Keratinocyte (primary cell): ENCODE results near the gene TGFBI. TPM values are rescaled to one million over a fixed set of nuclear protein-coding genes. Genes with fewer than 3 reads are reported as not detected.

Experiments
- DNase-seq: peaks from one replicate; pipeline ENCODE4 v3.0.0-alpha.2; 2011; ENCODE audit warnings: low read depth, missing footprints, low spot score
- FAIRE-seq: peaks from 2 replicates; lab custom pipeline; 2011; peaks lifted over from hg19 to GRCh38; lab: Jason Lieb, UNC
- H2AFZ ChIP-seq: 2 replicates; pipeline ENCODE4 v1.6.0; 2012; ENCODE audit warnings: low read length, control low read depth, inconsistent platforms; ENCODE audit not compliant: control insufficient read depth
- H3K27ac ChIP-seq: 2 replicates; pipeline ENCODE4 v1.5.1; 2011; ENCODE audit warnings: low read length; ENCODE audit not compliant: control insufficient read depth, insufficient read depth
- H3K27me3 ChIP-seq: 3 replicates; pipeline ENCODE4 v1.6.0; 2011; ENCODE audit warnings: low read length; ENCODE audit not compliant: control insufficient read depth, insufficient read depth; ENCODE audit errors: extremely low read depth
- H3K36me3 ChIP-seq, 2 experiments: 2 replicates in 1 of 2; 3 replicates in 1 of 2; pipeline ENCODE4 v1.5.1; 2011; ENCODE audit warnings: low read length in 2 of 2, mild to moderate bottlenecking in 1 of 2; ENCODE audit not compliant: control insufficient read depth in 2 of 2, insufficient read depth in 2 of 2; ENCODE audit errors: extremely low read depth in 1 of 2
- H3K4me1 ChIP-seq: 3 replicates; pipeline ENCODE4 v1.5.1; 2011; ENCODE audit warnings: low read length; ENCODE audit not compliant: control insufficient read depth, insufficient read depth; ENCODE audit errors: extremely low read depth
- H3K4me2 ChIP-seq: 3 replicates; pipeline ENCODE4 v1.6.0; 2011; ENCODE audit warnings: low read depth, low read length; ENCODE audit not compliant: control insufficient read depth, insufficient read depth; ENCODE audit errors: extremely low read depth
- H3K4me3 ChIP-seq, 3 experiments: fragments of 200-600 bp in 1 of 3; sonication (generic) in 1 of 3; 2 replicates in 2 of 3; 3 replicates in 1 of 3; pipeline ENCODE4 v1.5.1; 2011 to 2016; ENCODE audit warnings: low read length in 3 of 3, mild to moderate bottlenecking in 3 of 3, control low read depth in 2 of 3, inconsistent platforms in 1 of 3, low read depth in 1 of 3, mixed read lengths in 1 of 3, mixed run types in 1 of 3, moderate library complexity in 1 of 3; ENCODE audit not compliant: control insufficient read depth in 2 of 3, insufficient read depth in 2 of 3; ENCODE audit errors: extremely low read depth in 1 of 3
- H3K79me2 ChIP-seq: 2 replicates; pipeline ENCODE4 v1.6.0; 2012; ENCODE audit warnings: low read length; ENCODE audit not compliant: control insufficient read depth, insufficient read depth
- H3K9ac ChIP-seq: 3 replicates; pipeline ENCODE4 v1.6.0; 2011; ENCODE audit warnings: low read length; ENCODE audit not compliant: control insufficient read depth, insufficient read depth; ENCODE audit errors: extremely low read depth
- H3K9me1 ChIP-seq: 3 replicates; pipeline ENCODE4 v1.6.0; 2011; ENCODE audit warnings: low read length; ENCODE audit not compliant: control insufficient read depth, insufficient read depth; ENCODE audit errors: extremely low read depth
- H3K9me3 ChIP-seq: 2 replicates; pipeline ENCODE4 v1.5.1; 2012; ENCODE audit warnings: low read depth, low read length; ENCODE audit not compliant: control insufficient read depth
- H4K20me1 ChIP-seq: 3 replicates; pipeline ENCODE4 v1.6.0; 2011; ENCODE audit warnings: low read length; ENCODE audit not compliant: control insufficient read depth, insufficient read depth; ENCODE audit errors: extremely low read depth
- CTCF ChIP-seq, 3 experiments: IDR thresholded peaks in 1 of 3; conservative IDR thresholded peaks in 1 of 3; optimal IDR thresholded peaks in 1 of 3; 2 replicates in 2 of 3; 3 replicates in 1 of 3; pipeline versions ENCODE3 to v1.5.1; 2011; ENCODE audit warnings: low read length in 3 of 3, mild to moderate bottlenecking in 3 of 3, moderate library complexity in 2 of 3, control low read depth in 1 of 3, inconsistent platforms in 1 of 3; ENCODE audit not compliant: insufficient read depth in 2 of 3; ENCODE audit errors: extremely low read depth in 1 of 3
- EZH2 ChIP-seq: IDR thresholded peaks from one replicate; pipeline ENCODE4 v1.6.1; 2012; ENCODE audit warnings: inconsistent platforms, mild to moderate bottlenecking, low read length, moderate library complexity
- dilution Hi-C: fragments of 300-500 bp; cut with MboI; formaldehyde crosslinking; loops from one replicate; pipeline ENCODE4 v1.7.0; 2020; ENCODE audit warnings: low sequenced_read_pairs; ENCODE audit not compliant: extremely low pct_ligation_motif_present
- polyA plus RNA-seq, 5 experiments: library from polyadenylated mRNA; depleted of rRNA in 3 of 5; stranded (reverse) in 3 of 5; stranded (forward) in 1 of 5; unstranded in 1 of 5; fragments of >200 nt; gene quantifications; 1 replicate in 1 of 5; 2 replicates in 3 of 5; 3 replicates in 1 of 5; pipeline versions ENCODE4 v1.2.1 to v1.2.3, GENCODE V29; 2011 to 2012; ENCODE audit warnings: missing spikeins in 2 of 5, low read depth in 1 of 5, low replicate concordance in 1 of 5

TGFBI gene
- polyA plus RNA-seq, 1 donor (not counting 4 experiments of a cell fraction or from before 2014, with no cell fraction given) = 270 TPM

GRCh38 chr5:136055612-136056309, 27.0 kb downstream of the TGFBI start:
- Histone ChIP-seq H3K79me2 (no peaks in the 10 kb centered on the region), H3K9me3 (no peaks in the 10 kb centered on the region), H3K9ac (no peak overlapping the region), H3K9me1 (peaks cover 3% of the 10 kb centered on the region), H3K36me3 (peaks cover 32 to 39% of the 10 kb centered on the region in 2 experiments), H3K27me3 (no peaks in the 10 kb centered on the region), H4K20me1 (no peaks in the 10 kb centered on the region), H3K4me1 (peaks cover 18% of the 10 kb centered on the region), H3K4me2 (no peak overlapping the region), H2AFZ (no peak overlapping the region), H3K27ac (no peak overlapping the region), H3K4me3 (no peak overlapping the region)
- TF ChIP-seq CTCF (optimal IDR thresholded peaks at IDR 0.05 in 1 of 3, IDR thresholded peaks at IDR 0.05 in 1 of 3, conservative IDR thresholded peaks at IDR 0.05 in 1 of 3; ENCODE audit: extremely low read depth in 1 of 3, insufficient read depth in 2 of 3, low read length in 3 of 3) (no peak), EZH2 (no peak)
- no peak for DNase-seq
- dilution Hi-C loops = no loop called here
- FAIRE-seq = no peak

- Histone ChIP-seq H4K20me1 (no peaks in the 10 kb centered on the region), H3K9ac (no peak overlapping the region), H3K9me1 (peaks cover 3% of the 10 kb centered on the region), H3K27ac (no peak overlapping the region), H3K4me2 (no peak overlapping the region), H3K4me1 (peaks cover 18% of the 10 kb centered on the region), H3K27me3 (no peaks in the 10 kb centered on the region), H2AFZ (no peak overlapping the region), H3K9me3 (no peaks in the 10 kb centered on the region), H3K4me3 (no peak overlapping the region), H3K36me3 (peaks cover 38 to 42% of the 10 kb centered on the region in 2 experiments), H3K79me2 (no peaks in the 10 kb centered on the region)
- DNase-seq = no peak
- TF ChIP-seq EZH2 = no peak
- TF ChIP-seq CTCF (optimal IDR thresholded peaks at IDR 0.05 in 1 of 3, IDR thresholded peaks at IDR 0.05 in 1 of 3, conservative IDR thresholded peaks at IDR 0.05 in 1 of 3; ENCODE audit: extremely low read depth in 1 of 3, insufficient read depth in 2 of 3, low read length in 3 of 3) = no peak
- dilution Hi-C loops = no loop called here
- FAIRE-seq = no peak
Measured at GRCh38 chr5:136056336-136056735, 27.5 kb downstream of the TGFBI start.
